ENCODE data around the gene PUM1. TPM values are rescaled to one million over a fixed set of nuclear protein-coding genes. Genes with fewer than 3 reads are reported as not detected.

Gene PUM1
- total RNA-seq, 1 experiment from 2014 or later, result 109 TPM

DNA sequence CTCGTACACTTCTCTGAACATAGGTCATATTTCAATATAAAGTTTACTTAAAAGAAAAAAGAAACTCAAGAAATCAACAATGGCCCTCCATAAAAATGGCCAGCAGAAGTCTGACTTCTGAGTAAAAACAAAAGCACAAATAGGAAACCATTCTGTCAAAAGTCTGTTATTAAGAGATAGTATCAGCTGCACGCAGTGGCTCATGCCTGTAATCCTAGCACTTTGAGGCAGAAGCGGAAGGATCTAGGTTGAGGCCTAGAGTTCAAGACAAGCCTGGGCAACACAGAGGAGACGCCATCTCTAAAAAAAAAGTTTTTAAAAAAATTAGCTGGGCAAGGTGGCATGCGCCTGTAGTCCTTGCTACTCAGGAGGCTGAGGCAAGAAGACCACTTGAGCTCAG lies 67.3 kb downstream of the PUM1 start:
- in situ Hi-C loops (cut with HindIII; ENCODE audit: low pct_unique_long_range_greater_than_20kb, low sequenced_read_pairs), result no loop called here
- Histone ChIP-seq H3K36me3 (ENCODE audit: control insufficient read depth, insufficient read depth, low read length) (peaks cover 23% of the 10 kb centered on the region), H3K4me3 (ENCODE audit: low read depth in 2 of 2, low read length in 2 of 2) (no peak overlapping the region), H3K27ac (ENCODE audit: low read length) (no peak overlapping the region), H3K9me3 (ENCODE audit: control insufficient read depth, insufficient read depth, low read depth, low read length) (no peaks in the 10 kb centered on the region), H3K4me1 (ENCODE audit: control insufficient read depth, insufficient read depth, low read length) (no peaks in the 10 kb centered on the region), H3K27me3 (ENCODE audit: control insufficient read depth, insufficient read depth, low read length) (no peaks in the 10 kb centered on the region)
- ATAC-seq (no peak), DNase-seq (ENCODE audit: low read depth, low spot score) (no peak)
- ChIA-PET CTCF (no interaction called here), POLR2A (no interaction called here)
- no TSS peak for BruUV-seq (replicated peaks)
- TF ChIP-seq SIN3A (IDR thresholded peaks at IDR 0.05; ENCODE audit: borderline replicate concordance, insufficient read depth, low read depth, low read length) (no peak), POLR2AphosphoS5 (IDR thresholded peaks at IDR 0.05; ENCODE audit: low read depth, low read length) (no peak), TCF7L2 (IDR thresholded peaks at IDR 0.05; ENCODE audit: low read depth, low read length) (no peak)
- TF ChIP-seq, protein P1, sequence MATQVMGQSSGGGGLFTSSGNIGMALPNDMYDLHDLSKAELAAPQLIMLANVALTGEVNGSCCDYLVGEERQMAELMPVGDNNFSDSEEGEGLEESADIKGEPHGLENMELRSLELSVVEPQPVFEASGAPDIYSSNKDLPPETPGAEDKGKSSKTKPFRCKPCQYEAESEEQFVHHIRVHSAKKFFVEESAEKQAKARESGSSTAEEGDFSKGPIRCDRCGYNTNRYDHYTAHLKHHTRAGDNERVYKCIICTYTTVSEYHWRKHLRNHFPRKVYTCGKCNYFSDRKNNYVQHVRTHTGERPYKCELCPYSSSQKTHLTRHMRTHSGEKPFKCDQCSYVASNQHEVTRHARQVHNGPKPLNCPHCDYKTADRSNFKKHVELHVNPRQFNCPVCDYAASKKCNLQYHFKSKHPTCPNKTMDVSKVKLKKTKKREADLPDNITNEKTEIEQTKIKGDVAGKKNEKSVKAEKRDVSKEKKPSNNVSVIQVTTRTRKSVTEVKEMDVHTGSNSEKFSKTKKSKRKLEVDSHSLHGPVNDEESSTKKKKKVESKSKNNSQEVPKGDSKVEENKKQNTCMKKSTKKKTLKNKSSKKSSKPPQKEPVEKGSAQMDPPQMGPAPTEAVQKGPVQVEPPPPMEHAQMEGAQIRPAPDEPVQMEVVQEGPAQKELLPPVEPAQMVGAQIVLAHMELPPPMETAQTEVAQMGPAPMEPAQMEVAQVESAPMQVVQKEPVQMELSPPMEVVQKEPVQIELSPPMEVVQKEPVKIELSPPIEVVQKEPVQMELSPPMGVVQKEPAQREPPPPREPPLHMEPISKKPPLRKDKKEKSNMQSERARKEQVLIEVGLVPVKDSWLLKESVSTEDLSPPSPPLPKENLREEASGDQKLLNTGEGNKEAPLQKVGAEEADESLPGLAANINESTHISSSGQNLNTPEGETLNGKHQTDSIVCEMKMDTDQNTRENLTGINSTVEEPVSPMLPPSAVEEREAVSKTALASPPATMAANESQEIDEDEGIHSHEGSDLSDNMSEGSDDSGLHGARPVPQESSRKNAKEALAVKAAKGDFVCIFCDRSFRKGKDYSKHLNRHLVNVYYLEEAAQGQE (IDR thresholded peaks at IDR 0.05; ENCODE audit: insufficient read depth in 1 of 2, low read depth in 2 of 2, low read length in 1 of 2), result no peak
- TF ChIP-seq, protein P2, sequence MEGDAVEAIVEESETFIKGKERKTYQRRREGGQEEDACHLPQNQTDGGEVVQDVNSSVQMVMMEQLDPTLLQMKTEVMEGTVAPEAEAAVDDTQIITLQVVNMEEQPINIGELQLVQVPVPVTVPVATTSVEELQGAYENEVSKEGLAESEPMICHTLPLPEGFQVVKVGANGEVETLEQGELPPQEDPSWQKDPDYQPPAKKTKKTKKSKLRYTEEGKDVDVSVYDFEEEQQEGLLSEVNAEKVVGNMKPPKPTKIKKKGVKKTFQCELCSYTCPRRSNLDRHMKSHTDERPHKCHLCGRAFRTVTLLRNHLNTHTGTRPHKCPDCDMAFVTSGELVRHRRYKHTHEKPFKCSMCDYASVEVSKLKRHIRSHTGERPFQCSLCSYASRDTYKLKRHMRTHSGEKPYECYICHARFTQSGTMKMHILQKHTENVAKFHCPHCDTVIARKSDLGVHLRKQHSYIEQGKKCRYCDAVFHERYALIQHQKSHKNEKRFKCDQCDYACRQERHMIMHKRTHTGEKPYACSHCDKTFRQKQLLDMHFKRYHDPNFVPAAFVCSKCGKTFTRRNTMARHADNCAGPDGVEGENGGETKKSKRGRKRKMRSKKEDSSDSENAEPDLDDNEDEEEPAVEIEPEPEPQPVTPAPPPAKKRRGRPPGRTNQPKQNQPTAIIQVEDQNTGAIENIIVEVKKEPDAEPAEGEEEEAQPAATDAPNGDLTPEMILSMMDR (IDR thresholded peaks at IDR 0.05), result no peak
- intact Hi-C loops (cut with micrococcal nuclease; ENCODE audit: unreplicated experiment), result no loop called here

DNA sequence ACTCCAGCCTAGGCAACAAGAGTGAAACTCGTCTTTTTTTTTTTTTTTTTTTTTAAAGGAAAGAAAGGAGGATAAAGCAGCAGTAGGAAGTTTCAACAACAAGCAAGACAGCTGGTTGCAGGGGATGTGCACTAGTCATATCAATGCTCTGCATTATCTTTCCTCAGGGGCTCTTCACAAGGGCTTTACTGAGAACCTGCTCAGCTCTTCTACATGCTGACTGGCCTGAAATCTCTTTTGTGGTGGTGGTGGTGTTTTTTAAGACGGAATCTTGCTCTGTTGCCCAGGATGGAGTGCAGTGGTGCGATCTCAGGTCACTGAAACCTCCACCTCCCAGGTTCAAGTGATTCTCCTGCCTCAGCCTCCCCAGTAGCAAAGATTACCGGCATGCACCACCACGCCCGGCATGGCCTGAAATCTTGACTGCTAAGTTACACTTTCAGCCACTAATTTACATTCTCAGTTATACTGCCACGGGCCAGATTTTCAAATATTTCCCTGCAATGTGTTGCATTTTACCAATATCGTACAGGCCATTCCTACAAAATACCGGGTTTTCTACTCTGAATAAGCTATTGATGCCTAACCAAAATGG lies 68.0 kb downstream of the PUM1 start:
- H3K4me1 ChIP-seq (ENCODE audit: control insufficient read depth, insufficient read depth, low read length), result no peaks in the 10 kb centered on the region
- ChIA-PET CTCF (no interaction called here), POLR2A (no interaction called here)
- no peak overlapping the region for H3K27ac ChIP-seq (ENCODE audit: low read length)
- H3K9me3 ChIP-seq (ENCODE audit: control insufficient read depth, insufficient read depth, low read depth, low read length), result no peaks in the 10 kb centered on the region
- no peak overlapping the region for H3K4me3 ChIP-seq (ENCODE audit: low read depth in 2 of 2, low read length in 2 of 2)
- no peaks in the 10 kb centered on the region for H3K27me3 ChIP-seq (ENCODE audit: control insufficient read depth, insufficient read depth, low read length)
- no peak for DNase-seq (ENCODE audit: low read depth, low spot score)
- no TSS peak for BruUV-seq (replicated peaks)
- ATAC-seq, result no peak
- intact Hi-C loops (cut with micrococcal nuclease; ENCODE audit: unreplicated experiment), result no loop called here
- TF ChIP-seq SIN3A (IDR thresholded peaks at IDR 0.05; ENCODE audit: borderline replicate concordance, insufficient read depth, low read depth, low read length) (no peak), POLR2AphosphoS5 (IDR thresholded peaks at IDR 0.05; ENCODE audit: low read depth, low read length) (no peak)
- TF ChIP-seq, protein P2 (IDR thresholded peaks at IDR 0.05), result no peak
- peaks cover 18% of the 10 kb centered on the region for H3K36me3 ChIP-seq (ENCODE audit: control insufficient read depth, insufficient read depth, low read length)
- in situ Hi-C loops (cut with HindIII; ENCODE audit: low pct_unique_long_range_greater_than_20kb, low sequenced_read_pairs), result no loop called here

All from Panc1 (cell line).